Fibroblast of the aortic adventitia (primary cell): ENCODE data around the gene STAC2. TPM values are rescaled to one million over a fixed set of nuclear protein-coding genes. Genes with fewer than 3 reads are reported as not detected.

ENCODE experiments used
- DNase-seq: peaks from one replicate; pipeline ENCODE4 v3.0.0-alpha.2; 2010; ENCODE audit warnings: low read depth
- H3K4me3 ChIP-seq: 2 replicates; pipeline ENCODE4 v1.5.1; 2011; ENCODE audit warnings: low read depth, mild to moderate bottlenecking, control low read depth, low read length, moderate library complexity
- CTCF ChIP-seq: IDR thresholded peaks from 2 replicates; pipeline ENCODE4 v1.5.1; 2011; ENCODE audit warnings: mild to moderate bottlenecking, low read length, control low read depth, inconsistent platforms; ENCODE audit not compliant: insufficient read depth
- total RNA-seq: library from RNA; depleted of rRNA; stranded (reverse); fragments of >200 nt; gene quantifications from 2 replicates; pipeline ENCODE4 v1.2.3, GENCODE V29; 2012; ENCODE audit warnings: low replicate concordance

STAC2 gene
- total RNA-seq, 1 donor: 0.18 TPM

- no peak overlapping the region for H3K4me3 ChIP-seq
- no peak for TF ChIP-seq CTCF
- no peak for DNase-seq
Observed at GRCh38 chr17:39224778-39225307, 902 bp downstream of the STAC2 start.

- no peak overlapping the region for H3K4me3 ChIP-seq
- TF ChIP-seq CTCF: no peak
- DNase-seq: no peak
Observed at GRCh38 chr17:39223907-39224777, 1.6 kb downstream of the STAC2 start.

- no peak overlapping the region for H3K4me3 ChIP-seq
Observed at GRCh38 chr17:39222866-39223834, 2.6 kb downstream of the STAC2 start.

GRCh38 chr17:39222151-39222550, 3.6 kb downstream of the STAC2 start:
- no peak overlapping the region for H3K4me3 ChIP-seq
- TF ChIP-seq CTCF: no peak
- DNase-seq: no peak

More at GRCh38 chr17:39222866-39223834, 2.6 kb downstream of the STAC2 start:
- DNase-seq: no peak
- no peak for TF ChIP-seq CTCF

GRCh38 chr17:39221572-39221971, 4.2 kb downstream of the STAC2 start:
- no peak for TF ChIP-seq CTCF

GRCh38 chr17:39219647-39220154, 6.0 kb downstream of the STAC2 start:
- no peak for DNase-seq
- H3K4me3 ChIP-seq: no peak overlapping the region
- no peak for TF ChIP-seq CTCF

More at GRCh38 chr17:39221572-39221971, 4.2 kb downstream of the STAC2 start:
- no peak overlapping the region for H3K4me3 ChIP-seq
- no peak for DNase-seq
